Stomach (tissue), 4 donors: ENCODE data around the gene ULK1.

Experiments used
- CTCF ChIP-seq, 7 experiments: fragments of 450-650 bp in 4 of 7; fragments of 200-600 bp in 3 of 7; sonication (generic) in 3 of 7; IDR thresholded peaks; one replicate each; pipeline ENCODE4 v1.5.1; 2016 to 2019; ENCODE audit warnings: antibody characterized with exemption in 7 of 7, control low read depth in 2 of 7, mild to moderate bottlenecking in 1 of 7
- EP300 ChIP-seq: sonication (generic); formaldehyde crosslinking; IDR thresholded peaks from one replicate; pipeline ENCODE4 v1.6.1; 2017; ENCODE audit warnings: antibody characterized with exemption
- POLR2A ChIP-seq, 4 donors: fragments of 450-650 bp; IDR thresholded peaks; one replicate each; pipeline ENCODE4 v1.6.1; 2016; ENCODE audit warnings: antibody characterized with exemption in 4 of 4, control low read depth in 2 of 4, mild to moderate bottlenecking in 1 of 4, moderate library complexity in 1 of 4

- TF ChIP-seq CTCF (IDR thresholded peaks at IDR 0.05): no peak
- TF ChIP-seq POLR2A (IDR thresholded peaks at IDR 0.05): no peak
- TF ChIP-seq EP300: no peak
Measured at GRCh38 chr12:131941116-131941986, 46.9 kb downstream of the ULK1 start.
